ENCODE measurements around the gene FBXO27.
A peak's percentile ranks its signal among the peaks of the same experiment; 100 is the strongest.
"Not testable (repeated sequence)": the region's sequence is repeated elsewhere in the genome, so short reads cannot be mapped to it uniquely, and the experiment has no call there.

Gene FBXO27, protein sequence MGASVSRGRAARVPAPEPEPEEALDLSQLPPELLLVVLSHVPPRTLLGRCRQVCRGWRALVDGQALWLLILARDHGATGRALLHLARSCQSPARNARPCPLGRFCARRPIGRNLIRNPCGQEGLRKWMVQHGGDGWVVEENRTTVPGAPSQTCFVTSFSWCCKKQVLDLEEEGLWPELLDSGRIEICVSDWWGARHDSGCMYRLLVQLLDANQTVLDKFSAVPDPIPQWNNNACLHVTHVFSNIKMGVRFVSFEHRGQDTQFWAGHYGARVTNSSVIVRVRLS

DNA sequence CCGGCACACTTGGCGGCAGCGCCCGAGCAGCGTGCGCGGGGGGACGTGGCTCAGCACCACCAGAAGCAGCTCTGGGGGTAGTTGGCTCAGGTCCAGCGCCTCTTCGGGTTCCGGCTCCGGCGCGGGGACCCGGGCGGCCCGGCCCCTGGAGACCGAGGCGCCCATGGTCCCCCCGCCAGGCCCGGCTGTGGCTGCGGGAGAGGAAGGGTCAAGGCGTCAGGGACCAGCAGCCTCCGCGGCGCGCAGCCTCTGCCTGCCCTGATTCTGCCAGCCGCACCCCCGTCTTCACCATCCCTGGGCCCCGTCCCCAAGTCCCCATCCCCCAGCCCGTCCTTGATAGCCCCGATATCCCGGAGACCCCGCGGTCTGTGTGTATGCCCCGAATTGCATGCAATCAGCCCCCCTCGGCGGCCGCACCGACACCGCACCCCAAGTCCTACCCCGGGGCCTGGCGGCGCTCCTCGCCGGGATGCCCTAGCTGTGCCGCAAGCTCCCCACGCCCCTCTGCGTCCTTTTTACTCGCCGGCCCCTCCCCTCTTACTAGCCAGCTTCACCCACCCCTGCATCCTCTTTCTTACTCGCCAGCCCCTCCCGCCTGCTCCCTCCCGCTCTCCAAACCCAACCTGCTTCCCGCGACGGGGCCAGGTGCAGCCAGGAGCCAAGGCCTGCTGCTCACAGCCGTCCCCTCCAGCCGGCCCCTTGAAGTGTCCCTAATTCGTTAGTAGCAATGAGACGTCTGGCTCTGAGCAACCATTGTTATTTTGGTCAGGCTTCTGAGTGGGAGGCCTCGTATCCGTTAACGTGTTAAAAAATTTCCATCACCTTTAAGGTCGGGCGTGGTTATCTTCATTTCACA lies at the start of gene FBXO27:
Gene FBXO27 (minus strand): TSS at position 487 of the 856 bp plus-strand sequence. CDS start 322 bp downstream, at position 165.
- no peaks in the 10 kb centered on the region for H3K27me3 ChIP-seq (ENCODE audit: low read depth)
- H3K4me1 ChIP-seq, result peaks cover 9% of the 10 kb centered on the region
- DNase-seq (ENCODE audit: low spot score in 2 of 2), result peak in 1 of 2 experiments; percentile 27
- in situ Hi-C loops (cut with MboI; ENCODE audit: low sequenced_read_pairs), result no loop called here
- no peaks in the 10 kb centered on the region for H3K36me3 ChIP-seq (replicated peaks)
- no peaks in the 10 kb centered on the region for H3K9me3 ChIP-seq
- H3K4me3 ChIP-seq, result peak within 1 kb of the TSS; percentile 46

DNA sequence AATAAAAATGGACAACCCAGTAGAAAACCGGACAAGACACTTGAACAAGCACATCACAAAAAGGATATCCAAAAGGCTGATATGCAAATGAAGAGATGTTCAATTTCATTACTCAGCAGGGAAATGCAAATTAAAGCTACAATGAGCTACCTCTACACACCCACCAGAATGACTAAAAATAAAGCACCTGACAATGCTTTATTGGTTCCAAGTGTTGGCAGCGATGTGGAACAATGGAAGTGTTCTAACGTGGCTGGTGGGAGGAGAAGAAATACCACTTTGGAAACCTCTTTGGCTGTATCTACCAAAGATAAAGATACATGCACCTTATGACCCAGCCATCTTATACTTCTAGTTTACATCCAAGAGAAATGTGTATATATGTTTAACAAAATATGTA lies 48.1 kb upstream of the FBXO27 start:
- Histone ChIP-seq H3K36me3 (replicated peaks) (no peaks in the 10 kb centered on the region), H3K9me3 (no peaks in the 10 kb centered on the region), H3K27me3 (ENCODE audit: low read depth) (peaks cover 28% of the 10 kb centered on the region), H3K4me3 (no peak overlapping the region), H3K4me1 (no peaks in the 10 kb centered on the region; the same call in none of the 2 replicates)
- no peak for DNase-seq (ENCODE audit: low spot score in 2 of 2)
- in situ Hi-C loops (cut with MboI; ENCODE audit: low sequenced_read_pairs), result no loop called here

DNA sequence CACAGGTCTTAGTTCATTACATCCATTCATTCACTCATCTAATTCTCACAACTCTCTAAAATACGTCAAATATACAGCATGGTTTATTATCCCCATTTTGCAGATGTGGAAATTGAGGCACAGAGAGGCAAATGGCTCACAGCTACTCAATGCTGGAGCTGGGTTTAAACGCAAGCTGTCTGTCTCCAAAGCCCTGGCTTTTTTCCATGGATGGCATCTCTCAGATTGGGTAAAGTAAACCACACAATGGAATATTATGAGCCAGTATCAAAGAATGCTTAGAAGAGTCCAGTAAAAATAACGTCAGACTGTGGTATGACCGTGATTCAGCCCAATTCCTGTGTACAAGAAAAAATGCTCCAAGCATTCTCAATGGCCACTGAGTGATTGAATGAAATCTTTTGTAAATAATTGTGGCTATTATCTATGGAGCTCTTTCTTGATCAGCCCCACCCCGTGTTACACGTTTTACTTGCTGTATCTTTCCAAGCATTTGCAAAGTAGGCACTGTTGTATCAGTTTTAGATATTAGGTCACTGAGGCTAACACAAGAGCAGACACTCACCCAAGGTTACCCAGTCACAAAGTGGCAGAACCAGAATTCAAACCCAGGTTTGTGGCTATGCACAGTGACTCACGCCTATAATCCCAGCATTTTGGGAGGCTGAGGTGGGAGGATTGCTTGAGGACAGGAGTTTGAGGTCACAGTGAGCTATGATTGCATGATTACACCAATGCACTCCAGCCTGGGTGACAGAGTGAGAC lies 46.3 kb upstream of the FBXO27 start:
- no peaks in the 10 kb centered on the region; the same call in none of the 2 replicates for H3K4me1 ChIP-seq
- H3K9me3 ChIP-seq, result no peaks in the 10 kb centered on the region
- H3K27me3 ChIP-seq (ENCODE audit: low read depth), result peaks cover 13% of the 10 kb centered on the region
- in situ Hi-C loops (cut with MboI; ENCODE audit: low sequenced_read_pairs), result no loop called here
- no peak for DNase-seq (ENCODE audit: low spot score in 2 of 2)
- no peak overlapping the region for H3K4me3 ChIP-seq
- H3K36me3 ChIP-seq (replicated peaks), result no peaks in the 10 kb centered on the region

DNA sequence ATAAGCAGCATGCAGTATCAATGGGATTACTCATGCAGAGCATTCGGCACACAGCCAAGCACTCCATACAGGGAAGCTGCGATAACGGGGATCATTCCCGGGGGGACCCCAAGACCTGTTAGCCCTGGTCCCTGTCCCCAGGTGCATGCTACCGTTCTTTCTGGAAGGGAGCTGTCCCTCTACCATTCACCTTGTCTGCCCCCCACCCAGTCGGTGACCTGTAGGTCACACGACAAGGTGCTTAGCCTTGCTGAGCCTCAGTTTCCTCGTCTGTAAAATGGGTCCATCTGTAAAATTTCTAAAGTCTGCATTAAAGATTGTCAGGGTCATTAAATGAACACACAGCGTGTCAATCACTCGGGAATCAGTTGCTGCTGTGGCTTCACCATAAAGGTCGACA lies 45.0 kb upstream of the FBXO27 start:
- in situ Hi-C loops (cut with MboI; ENCODE audit: low sequenced_read_pairs), result no loop called here
- H3K27me3 ChIP-seq (ENCODE audit: low read depth), result peaks cover 2% of the 10 kb centered on the region
- no peaks in the 10 kb centered on the region for H3K9me3 ChIP-seq
- H3K4me3 ChIP-seq, result no peak overlapping the region
- H3K4me1 ChIP-seq, result no peaks in the 10 kb centered on the region; the same call in 1 of the 2 replicates
- no peaks in the 10 kb centered on the region for H3K36me3 ChIP-seq (replicated peaks)
- DNase-seq (ENCODE audit: low spot score in 2 of 2), result no peak

DNA sequence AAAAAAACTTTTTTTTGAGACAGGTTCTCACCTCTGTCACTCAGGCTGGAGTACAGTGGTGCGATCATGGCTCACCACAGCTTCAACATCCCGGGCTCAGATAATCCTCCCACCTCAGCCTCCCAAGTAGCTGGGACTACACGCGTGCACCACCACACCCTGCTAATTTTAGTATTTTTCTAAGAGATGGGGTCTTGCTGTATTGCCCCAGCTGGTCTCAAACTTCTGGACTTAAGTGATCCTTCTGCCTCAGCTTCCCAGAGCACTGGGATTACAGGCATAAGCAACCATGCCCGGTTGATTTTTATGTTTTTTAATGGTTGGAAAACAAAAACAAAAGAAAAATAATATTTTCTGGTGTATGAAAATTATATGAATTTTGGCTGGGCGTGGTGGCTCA lies 42.6 kb upstream of the FBXO27 start:
- DNase-seq (ENCODE audit: low spot score in 2 of 2), result no peak
- in situ Hi-C loops (cut with MboI; ENCODE audit: low sequenced_read_pairs), result no loop called here
- H3K9me3 ChIP-seq, result no peaks in the 10 kb centered on the region
- no peaks in the 10 kb centered on the region; the same call in 1 of the 2 replicates for H3K27me3 ChIP-seq (ENCODE audit: low read depth)
- H3K4me1 ChIP-seq, result no peaks in the 10 kb centered on the region; the same call in 1 of the 2 replicates
- H3K36me3 ChIP-seq (replicated peaks), result no peaks in the 10 kb centered on the region
- H3K4me3 ChIP-seq, result no peak overlapping the region

DNA sequence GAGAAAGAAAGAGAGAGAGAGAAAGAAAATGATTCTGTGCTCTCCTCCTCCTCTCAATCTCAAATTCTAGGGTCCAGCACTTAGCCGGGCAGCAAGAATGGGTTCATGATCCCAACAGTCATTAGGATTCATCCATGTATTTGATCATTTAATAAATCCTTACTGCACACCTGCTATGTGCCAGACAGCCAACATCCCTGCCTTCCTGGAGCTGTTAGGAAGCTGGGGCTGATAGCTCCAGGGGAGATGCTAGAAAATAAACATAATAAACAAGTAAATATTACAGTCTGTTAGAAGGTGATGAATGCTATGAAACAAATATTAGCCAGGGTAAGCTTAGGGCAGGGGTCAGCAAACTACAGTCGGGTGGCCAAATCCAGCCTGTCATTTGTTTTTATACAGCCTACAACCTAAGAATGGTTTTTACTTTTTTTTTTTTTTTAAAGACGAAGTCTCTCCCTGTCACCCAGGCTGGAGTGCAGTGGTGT lies 41.9 kb upstream of the FBXO27 start:
- no peaks in the 10 kb centered on the region; the same call in 1 of the 2 replicates for H3K4me1 ChIP-seq
- DNase-seq (ENCODE audit: low spot score in 2 of 2), result no peak
- no peak overlapping the region for H3K4me3 ChIP-seq
- H3K27me3 ChIP-seq (ENCODE audit: low read depth), result no peaks in the 10 kb centered on the region; the same call in 1 of the 2 replicates
- H3K9me3 ChIP-seq, result no peaks in the 10 kb centered on the region
- in situ Hi-C loops (cut with MboI; ENCODE audit: low sequenced_read_pairs), result no loop called here
- H3K36me3 ChIP-seq (replicated peaks), result no peaks in the 10 kb centered on the region

DNA sequence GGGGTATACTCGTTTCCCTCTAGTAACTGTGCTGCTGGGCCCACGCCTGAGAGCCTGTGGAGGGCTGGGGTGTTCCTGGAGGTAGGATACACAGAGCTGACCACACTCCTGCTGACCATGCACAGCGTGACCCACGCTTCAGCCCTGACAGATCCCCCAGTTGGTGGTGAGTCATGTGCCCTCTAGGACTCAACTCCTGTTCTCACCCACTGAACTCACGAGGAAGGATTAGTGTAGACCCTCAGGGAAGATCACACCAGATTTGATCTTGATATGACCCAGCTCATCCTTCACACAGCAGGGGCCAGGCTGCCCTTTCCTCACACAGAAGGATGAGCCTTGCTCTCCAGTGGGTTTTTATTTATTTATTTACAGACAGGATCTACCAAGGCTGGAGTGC lies 38.5 kb upstream of the FBXO27 start:
- no peak for DNase-seq (ENCODE audit: low spot score in 2 of 2)

DNA sequence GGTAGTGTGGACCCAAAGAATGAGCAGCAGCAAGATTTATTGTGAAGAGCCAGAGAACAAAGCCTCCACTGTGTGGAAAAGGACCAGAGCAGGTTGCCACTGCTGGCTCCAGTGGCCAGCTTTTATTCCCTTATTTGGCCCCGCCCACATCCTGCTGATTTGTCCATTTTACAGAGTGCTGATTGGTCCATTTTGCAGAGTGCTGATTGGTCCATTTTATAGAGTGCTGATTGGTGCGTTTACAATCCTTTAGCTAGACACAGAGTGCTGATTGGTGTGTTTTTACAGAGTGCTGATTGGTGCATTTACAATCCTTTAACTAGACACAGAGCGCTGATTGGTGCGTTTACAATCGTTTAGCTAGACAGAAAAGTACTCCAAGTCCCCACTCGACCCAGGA lies 35.9 kb upstream of the FBXO27 start:
- H3K4me1 ChIP-seq; H3K36me3 ChIP-seq (replicated peaks); H3K27me3 ChIP-seq (ENCODE audit: low read depth); H3K9me3 ChIP-seq; H3K4me3 ChIP-seq; DNase-seq (ENCODE audit: low spot score in 2 of 2); in situ Hi-C loops (cut with MboI; ENCODE audit: low sequenced_read_pairs): not testable (repeated sequence)

More for the DNA sequence above, 38.5 kb upstream of the FBXO27 start:
- H3K4me3 ChIP-seq, result no peak overlapping the region
- no peaks in the 10 kb centered on the region for H3K27me3 ChIP-seq (ENCODE audit: low read depth)
- in situ Hi-C loops (cut with MboI; ENCODE audit: low sequenced_read_pairs), result no loop called here
- H3K9me3 ChIP-seq, result no peaks in the 10 kb centered on the region
- H3K4me1 ChIP-seq, result no peaks in the 10 kb centered on the region
- H3K36me3 ChIP-seq (replicated peaks), result no peaks in the 10 kb centered on the region

DNA sequence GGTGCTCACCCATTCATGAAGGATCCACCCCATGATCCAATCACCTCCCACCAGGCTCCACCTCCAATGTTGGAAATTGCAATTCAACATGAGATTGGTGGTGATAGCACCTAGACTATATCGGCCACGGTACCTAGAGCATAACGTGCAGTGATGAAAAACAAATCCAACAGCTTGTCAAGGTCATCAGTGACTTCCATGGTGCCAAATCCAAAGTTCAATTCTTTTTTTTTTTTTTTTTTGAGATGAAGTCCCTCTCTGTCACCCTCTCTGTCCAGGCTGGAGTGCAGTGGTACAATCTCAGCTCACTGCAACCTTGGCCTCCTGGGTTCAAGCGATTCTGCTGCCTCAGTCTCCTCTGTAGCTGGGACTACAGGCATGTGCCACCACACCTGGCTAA lies 34.8 kb upstream of the FBXO27 start:
- in situ Hi-C loops (cut with MboI; ENCODE audit: low sequenced_read_pairs), result no loop called here
- Histone ChIP-seq H3K4me1 (no peaks in the 10 kb centered on the region), H3K27me3 (ENCODE audit: low read depth) (no peaks in the 10 kb centered on the region), H3K9me3 (no peaks in the 10 kb centered on the region), H3K4me3 (no peak overlapping the region), H3K36me3 (replicated peaks) (no peaks in the 10 kb centered on the region)
- DNase-seq (ENCODE audit: low spot score in 2 of 2), result no peak

DNA sequence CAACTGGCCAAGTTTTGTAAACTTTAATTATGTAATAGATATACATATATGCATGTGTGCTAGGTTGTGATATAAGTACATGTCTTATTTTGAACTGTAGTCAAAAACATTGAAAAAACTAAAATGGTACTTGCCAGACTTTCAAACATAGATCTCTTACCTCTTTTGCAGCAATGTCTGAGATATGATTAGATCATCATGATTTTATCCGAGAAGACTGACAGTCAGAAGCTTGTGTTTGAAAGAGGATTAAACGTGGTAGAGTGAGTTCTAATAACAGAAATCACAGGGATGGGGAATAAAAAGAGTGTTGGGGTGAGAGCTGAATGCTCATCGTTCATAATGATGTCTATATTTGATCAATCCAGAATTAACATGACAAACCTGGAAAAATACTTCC lies 33.6 kb upstream of the FBXO27 start:
- in situ Hi-C loops (cut with MboI; ENCODE audit: low sequenced_read_pairs), result no loop called here
- Histone ChIP-seq H3K9me3 (no peaks in the 10 kb centered on the region), H3K36me3 (replicated peaks) (no peaks in the 10 kb centered on the region), H3K4me1 (no peaks in the 10 kb centered on the region), H3K27me3 (ENCODE audit: low read depth) (no peaks in the 10 kb centered on the region), H3K4me3 (no peak overlapping the region)
- no peak for DNase-seq (ENCODE audit: low spot score in 2 of 2)

DNA sequence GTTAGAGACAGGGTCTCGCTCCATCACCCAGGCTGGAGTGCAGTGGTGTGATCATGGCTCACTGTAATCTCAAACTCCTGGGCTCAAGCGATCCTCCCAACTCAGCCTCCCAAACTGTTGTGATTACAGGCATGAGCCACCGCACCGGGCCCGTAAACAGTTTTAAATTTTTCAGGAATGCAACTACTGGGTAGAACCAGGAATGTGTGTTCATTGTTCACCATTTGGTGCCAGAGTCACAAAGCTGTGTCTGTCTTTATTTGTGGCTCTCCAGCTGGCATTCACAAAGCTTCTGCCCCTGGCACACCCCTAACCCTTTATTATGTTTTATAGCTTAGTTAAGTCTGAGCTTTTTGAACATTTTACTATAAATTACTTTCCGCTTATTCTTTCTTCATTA lies 32.1 kb upstream of the FBXO27 start:
- no peaks in the 10 kb centered on the region for H3K9me3 ChIP-seq
- H3K36me3 ChIP-seq (replicated peaks), result no peaks in the 10 kb centered on the region
- in situ Hi-C loops (cut with MboI; ENCODE audit: low sequenced_read_pairs), result no loop called here
- no peak overlapping the region for H3K4me3 ChIP-seq
- no peaks in the 10 kb centered on the region for H3K4me1 ChIP-seq
- no peaks in the 10 kb centered on the region for H3K27me3 ChIP-seq (ENCODE audit: low read depth)
- DNase-seq (ENCODE audit: low spot score in 2 of 2), result no peak

DNA sequence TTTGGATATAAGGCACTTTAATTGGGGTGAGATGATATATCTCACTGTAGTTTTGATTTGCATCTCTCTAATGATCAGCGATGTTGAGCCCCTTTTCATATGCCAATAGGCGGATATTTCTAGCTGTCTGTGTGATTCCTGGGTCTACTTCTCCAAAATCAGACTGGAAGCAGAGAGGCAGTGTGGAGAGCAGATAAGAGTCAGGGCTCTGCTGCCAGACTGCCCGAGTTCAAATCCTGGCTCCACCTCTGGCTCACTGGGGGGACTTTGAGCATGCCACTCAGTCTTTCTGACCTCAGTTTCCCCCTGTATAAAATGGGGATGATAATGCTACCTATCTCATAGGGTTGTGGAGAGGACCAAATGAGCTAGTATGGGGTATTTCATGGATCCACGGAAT lies 27.8 kb upstream of the FBXO27 start:
- no peak overlapping the region for H3K4me3 ChIP-seq
- H3K9me3 ChIP-seq, result no peaks in the 10 kb centered on the region
- H3K4me1 ChIP-seq, result peaks cover 7% of the 10 kb centered on the region; the same call in 1 of the 2 replicates
- no peak for DNase-seq (ENCODE audit: low spot score in 2 of 2)
- in situ Hi-C loops (cut with MboI; ENCODE audit: low sequenced_read_pairs), result no loop called here
- H3K27me3 ChIP-seq (ENCODE audit: low read depth), result no peaks in the 10 kb centered on the region
- H3K36me3 ChIP-seq (replicated peaks), result no peaks in the 10 kb centered on the region

DNA sequence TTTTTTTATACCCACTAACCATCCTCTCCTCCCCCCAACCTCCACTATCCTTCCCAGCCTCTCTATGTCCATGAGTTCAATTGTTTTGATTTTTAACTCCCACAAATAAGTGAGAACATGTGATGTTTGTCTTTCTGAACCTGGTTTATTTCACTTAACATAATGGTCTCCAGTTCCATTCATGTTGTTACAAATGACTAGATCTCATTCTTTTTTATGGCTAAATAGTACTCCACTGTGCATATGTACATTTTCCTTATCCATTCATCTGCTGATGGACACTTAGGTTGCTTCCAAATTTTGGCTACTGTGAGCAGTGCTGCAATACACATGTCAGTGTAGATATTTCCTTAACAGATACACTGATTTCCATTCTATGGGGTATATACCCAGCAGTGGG lies 27.0 kb upstream of the FBXO27 start:
- no peak for DNase-seq (ENCODE audit: low spot score in 2 of 2)
- H3K9me3 ChIP-seq, result no peaks in the 10 kb centered on the region
- in situ Hi-C loops (cut with MboI; ENCODE audit: low sequenced_read_pairs), result no loop called here
- no peak overlapping the region for H3K4me3 ChIP-seq
- H3K27me3 ChIP-seq (ENCODE audit: low read depth), result no peaks in the 10 kb centered on the region
- peaks cover 7% of the 10 kb centered on the region; the same call in 1 of the 2 replicates for H3K4me1 ChIP-seq
- no peaks in the 10 kb centered on the region for H3K36me3 ChIP-seq (replicated peaks)

Measured in HAP-1 (cell line).